ENCODE data around the gene GAPDHS. TPM values are rescaled to one million over a fixed set of nuclear protein-coding genes. Genes with fewer than 3 reads are reported as not detected.
A peak's percentile ranks its signal among the peaks of the same experiment; 100 is the strongest.

Gene GAPDHS
- total RNA-seq, 1 donor from 2014 or later, result not detected

DNA sequence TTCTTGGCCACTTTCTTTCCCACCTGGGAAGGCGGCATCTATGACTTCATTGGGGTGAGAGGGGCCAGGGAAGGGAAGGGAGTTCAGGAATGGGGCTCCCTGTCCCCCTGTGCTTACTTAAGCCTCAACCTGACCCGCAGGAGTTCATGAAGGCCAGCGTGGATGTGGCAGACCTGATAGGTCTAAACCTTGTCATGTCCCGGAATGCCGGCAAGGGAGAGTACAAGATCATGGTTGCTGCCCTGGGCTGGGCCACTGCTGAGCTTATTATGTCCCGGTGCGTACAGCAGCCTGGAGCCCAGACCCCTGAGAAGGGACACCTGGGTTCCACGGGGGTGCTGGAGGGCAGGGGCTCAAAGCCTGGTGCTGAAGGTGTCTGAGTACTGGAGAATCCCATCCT lies 13.3 kb downstream of the GAPDHS start:
- peak overlapping the region; percentile 91 for H3K4me3 Mint-ChIP-seq
- Histone ChIP-seq H3K27me3 (no peaks in the 10 kb centered on the region), H3K9me3 (ENCODE audit: low read depth) (no peaks in the 10 kb centered on the region), H3K4me1 (peaks cover 11% of the 10 kb centered on the region), H2AFZ (replicated peaks) (no peak overlapping the region), H4K20me1 (ENCODE audit: low read depth) (peaks cover 18% of the 10 kb centered on the region), H3K79me2 (ENCODE audit: low read depth) (peaks cover 35% of the 10 kb centered on the region), H3K4me3 (peak overlapping the region; percentile 82), H3K4me2 (peak overlapping the region; percentile 96), H3K9ac (no peak overlapping the region), H3K27ac (no peak overlapping the region), H3K36me3 (no peaks in the 10 kb centered on the region), H3F3A (ENCODE audit: low read depth) (no peaks in the 10 kb centered on the region)
- no peak for DNase-seq (ENCODE audit: low spot score)
- TF ChIP-seq, protein P1, sequence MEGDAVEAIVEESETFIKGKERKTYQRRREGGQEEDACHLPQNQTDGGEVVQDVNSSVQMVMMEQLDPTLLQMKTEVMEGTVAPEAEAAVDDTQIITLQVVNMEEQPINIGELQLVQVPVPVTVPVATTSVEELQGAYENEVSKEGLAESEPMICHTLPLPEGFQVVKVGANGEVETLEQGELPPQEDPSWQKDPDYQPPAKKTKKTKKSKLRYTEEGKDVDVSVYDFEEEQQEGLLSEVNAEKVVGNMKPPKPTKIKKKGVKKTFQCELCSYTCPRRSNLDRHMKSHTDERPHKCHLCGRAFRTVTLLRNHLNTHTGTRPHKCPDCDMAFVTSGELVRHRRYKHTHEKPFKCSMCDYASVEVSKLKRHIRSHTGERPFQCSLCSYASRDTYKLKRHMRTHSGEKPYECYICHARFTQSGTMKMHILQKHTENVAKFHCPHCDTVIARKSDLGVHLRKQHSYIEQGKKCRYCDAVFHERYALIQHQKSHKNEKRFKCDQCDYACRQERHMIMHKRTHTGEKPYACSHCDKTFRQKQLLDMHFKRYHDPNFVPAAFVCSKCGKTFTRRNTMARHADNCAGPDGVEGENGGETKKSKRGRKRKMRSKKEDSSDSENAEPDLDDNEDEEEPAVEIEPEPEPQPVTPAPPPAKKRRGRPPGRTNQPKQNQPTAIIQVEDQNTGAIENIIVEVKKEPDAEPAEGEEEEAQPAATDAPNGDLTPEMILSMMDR (IDR thresholded peaks at IDR 0.05), result no peak
- TF ChIP-seq EZH2phosphoT487 (IDR thresholded peaks at IDR 0.05), result no peak
- no peak for TF ChIP-seq EZH2 (IDR thresholded peaks at IDR 0.05)
- peaks cover 6% of the 10 kb centered on the region for H3K36me3 Mint-ChIP-seq
- H3K27ac Mint-ChIP-seq, result no peak overlapping the region
- peaks cover 2% of the 10 kb centered on the region for H3K27me3 Mint-ChIP-seq (ENCODE audit: insufficient read depth, low read depth)
- peaks cover 31% of the 10 kb centered on the region for H3K4me1 Mint-ChIP-seq
- no peaks in the 10 kb centered on the region for H3K9me3 Mint-ChIP-seq

DNA sequence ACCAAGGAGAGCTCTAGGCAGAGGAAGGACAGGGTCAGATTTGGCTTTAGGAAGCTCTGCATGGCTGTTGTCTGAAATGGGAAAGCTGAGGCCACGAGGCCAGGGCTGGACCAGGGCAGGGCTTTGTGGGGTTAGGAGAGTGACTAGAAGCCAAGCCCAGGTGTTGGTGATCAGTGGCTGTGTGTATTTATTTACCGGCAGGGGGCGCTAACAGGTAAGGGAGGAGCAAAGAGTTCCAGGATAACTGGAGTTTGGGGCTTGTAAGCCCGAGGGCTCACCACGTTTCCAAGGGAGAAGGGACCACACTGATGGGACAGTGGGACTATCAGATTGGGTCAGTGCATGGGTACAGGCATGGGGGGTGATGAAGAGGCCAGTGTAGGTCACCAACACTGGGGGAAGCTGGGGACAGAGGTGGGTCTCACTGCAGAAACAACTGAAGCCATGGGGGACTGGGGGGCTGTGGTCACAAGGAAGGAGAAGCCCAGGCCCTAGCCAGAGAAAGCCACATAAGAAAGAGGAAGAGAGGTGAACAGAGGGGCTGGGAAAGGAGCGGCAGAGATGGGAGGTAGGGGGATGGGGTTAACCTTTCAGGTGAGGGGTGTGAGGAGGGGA lies 16.0 kb downstream of the GAPDHS start:
- Mint-ChIP-seq H3K4me1 (peaks cover 29% of the 10 kb centered on the region), H3K9me3 (no peaks in the 10 kb centered on the region), H3K4me3 (peak overlapping the region; percentile 38), H3K36me3 (peaks cover 3% of the 10 kb centered on the region), H3K27ac (peak overlapping the region; percentile 20), H3K27me3 (ENCODE audit: insufficient read depth, low read depth) (peaks cover 6% of the 10 kb centered on the region)
- peaks cover 18% of the 10 kb centered on the region for H4K20me1 ChIP-seq (ENCODE audit: low read depth)
- no peak overlapping the region for H3K27ac ChIP-seq
- no peaks in the 10 kb centered on the region for H3K36me3 ChIP-seq
- H3F3A ChIP-seq (ENCODE audit: low read depth), result no peaks in the 10 kb centered on the region
- no peak for TF ChIP-seq EZH2phosphoT487 (IDR thresholded peaks at IDR 0.05)
- TF ChIP-seq, protein P1 (IDR thresholded peaks at IDR 0.05), result peak; percentile 75
- TF ChIP-seq EZH2 (IDR thresholded peaks at IDR 0.05), result no peak
- DNase-seq (ENCODE audit: low spot score), result peak; percentile 91
- no peak overlapping the region for H2AFZ ChIP-seq (replicated peaks)
- H3K9ac ChIP-seq, result no peak overlapping the region
- peaks cover 11% of the 10 kb centered on the region for H3K4me1 ChIP-seq
- peaks cover 1% of the 10 kb centered on the region for H3K27me3 ChIP-seq
- no peak overlapping the region for H3K4me2 ChIP-seq
- H3K9me3 ChIP-seq (ENCODE audit: low read depth), result no peaks in the 10 kb centered on the region
- peaks cover 27% of the 10 kb centered on the region for H3K79me2 ChIP-seq (ENCODE audit: low read depth)
- H3K4me3 ChIP-seq, result no peak overlapping the region

DNA sequence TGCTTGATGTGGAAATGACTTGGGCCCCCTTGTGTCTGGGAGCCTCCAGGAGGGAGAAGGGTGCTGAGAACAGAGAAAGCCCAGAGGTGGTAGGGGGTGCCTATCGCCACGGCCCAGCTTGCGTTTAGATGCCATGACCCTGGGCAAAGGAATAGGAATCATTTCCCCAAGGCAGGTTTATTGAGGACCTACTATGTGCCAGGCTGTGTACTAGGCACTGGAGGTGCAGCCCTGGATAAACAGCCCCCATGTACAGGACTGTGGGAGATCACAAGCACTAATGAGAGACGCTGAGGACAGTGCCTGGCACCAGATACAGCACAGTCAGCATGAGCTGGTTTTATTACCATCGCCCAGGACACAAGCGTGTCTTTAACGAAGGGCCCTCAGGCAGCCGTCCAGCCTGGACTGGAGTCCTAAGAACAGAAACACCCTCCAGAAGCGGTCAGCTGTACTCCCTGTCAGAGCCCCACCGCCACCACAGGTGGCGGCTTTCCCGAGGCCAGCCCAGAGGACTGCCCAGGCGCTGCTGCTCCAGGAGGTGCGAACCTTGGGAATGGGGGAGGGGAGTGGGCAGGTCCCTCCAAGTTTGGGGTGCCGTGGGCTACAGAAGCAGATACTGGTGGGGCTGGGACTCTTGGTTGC lies 16.7 kb downstream of the GAPDHS start:
- H2AFZ ChIP-seq (replicated peaks), result no peak overlapping the region
- no peaks in the 10 kb centered on the region for H3K36me3 ChIP-seq
- Mint-ChIP-seq H3K27ac (no peak overlapping the region), H3K36me3 (peaks cover 3% of the 10 kb centered on the region), H3K4me3 (no peak overlapping the region), H3K9me3 (no peaks in the 10 kb centered on the region), H3K27me3 (ENCODE audit: insufficient read depth, low read depth) (peaks cover 8% of the 10 kb centered on the region), H3K4me1 (peaks cover 22% of the 10 kb centered on the region)
- no peaks in the 10 kb centered on the region for H3F3A ChIP-seq (ENCODE audit: low read depth)
- H3K4me1 ChIP-seq, result peaks cover 7% of the 10 kb centered on the region
- TF ChIP-seq EZH2phosphoT487 (IDR thresholded peaks at IDR 0.05) (no peak), EZH2 (IDR thresholded peaks at IDR 0.05) (no peak)
- TF ChIP-seq, protein P1 (IDR thresholded peaks at IDR 0.05), result no peak
- H3K27me3 ChIP-seq, result peaks cover 3% of the 10 kb centered on the region
- no peak overlapping the region for H3K9ac ChIP-seq
- H3K79me2 ChIP-seq (ENCODE audit: low read depth), result peaks cover 20% of the 10 kb centered on the region
- no peak overlapping the region for H3K27ac ChIP-seq
- no peaks in the 10 kb centered on the region for H3K9me3 ChIP-seq (ENCODE audit: low read depth)
- no peak overlapping the region for H3K4me2 ChIP-seq
- H4K20me1 ChIP-seq (ENCODE audit: low read depth), result peaks cover 18% of the 10 kb centered on the region
- H3K4me3 ChIP-seq, result no peak overlapping the region
- DNase-seq (ENCODE audit: low spot score), result no peak
